ENCODE data around the gene MMP17.
"Not testable (repeated sequence)": the region's sequence is repeated elsewhere in the genome, so short reads cannot be mapped to it uniquely, and the experiment has no call there.

MMP17 gene

GRCh38 chr12:131867471-131867870 is 39.3 kb downstream of the MMP17 start:
- no peak for DNase-seq

- DNase-seq = no peak
Observed at GRCh38 chr12:131867891-131868675, 39.9 kb downstream of the MMP17 start.

- peak; percentile 76 for DNase-seq
Observed at GRCh38 chr12:131869871-131870418, 41.8 kb downstream of the MMP17 start.

DNA sequence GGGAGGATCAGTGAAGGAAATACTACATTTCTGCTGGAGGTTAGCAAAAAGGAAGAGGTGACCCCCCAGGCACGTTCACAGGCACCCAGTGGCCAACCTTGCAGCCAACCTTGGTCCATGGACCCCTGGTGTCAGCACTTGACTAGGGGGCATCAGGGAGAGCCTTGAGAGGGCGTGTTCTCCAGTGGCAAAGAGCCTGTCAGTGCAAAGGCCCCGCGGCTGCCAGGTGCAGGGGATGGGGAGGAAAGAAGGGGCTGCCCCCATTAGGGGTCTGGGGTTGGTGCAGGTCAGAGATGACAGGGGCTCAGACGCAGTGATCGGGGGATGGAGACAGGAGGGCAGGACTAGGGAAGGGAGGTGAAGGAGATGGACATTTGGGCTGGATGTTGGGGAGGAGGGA is 43.5 kb downstream of the MMP17 start:
- no peak for DNase-seq

- peak; percentile 72 for DNase-seq
Observed at GRCh38 chr12:131872154-131873051, 44.2 kb downstream of the MMP17 start.

DNA sequence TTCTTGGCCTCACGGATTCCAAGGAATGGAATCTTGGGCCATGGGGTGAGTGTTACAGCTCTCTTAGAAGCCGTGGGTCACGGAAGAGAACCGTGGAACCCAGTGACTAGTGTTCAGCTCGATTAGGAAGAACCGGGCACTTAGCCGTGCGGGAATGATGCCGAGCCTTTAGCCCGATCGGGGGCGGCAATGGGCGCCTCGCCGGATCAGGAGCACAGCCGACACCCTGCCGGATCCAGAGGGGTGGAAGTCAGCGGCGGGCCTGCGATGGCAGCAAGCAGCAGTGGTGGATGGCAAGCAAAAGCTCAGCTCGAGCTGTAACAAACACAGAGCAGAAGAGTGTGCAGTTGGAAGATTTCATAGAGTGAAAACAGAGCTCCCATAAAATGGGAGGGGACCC is 45.1 kb downstream of the MMP17 start:
- DNase-seq = no peak

GRCh38 chr12:131874972-131875371 is 46.8 kb downstream of the MMP17 start:
- DNase-seq = not testable (repeated sequence)

DNA sequence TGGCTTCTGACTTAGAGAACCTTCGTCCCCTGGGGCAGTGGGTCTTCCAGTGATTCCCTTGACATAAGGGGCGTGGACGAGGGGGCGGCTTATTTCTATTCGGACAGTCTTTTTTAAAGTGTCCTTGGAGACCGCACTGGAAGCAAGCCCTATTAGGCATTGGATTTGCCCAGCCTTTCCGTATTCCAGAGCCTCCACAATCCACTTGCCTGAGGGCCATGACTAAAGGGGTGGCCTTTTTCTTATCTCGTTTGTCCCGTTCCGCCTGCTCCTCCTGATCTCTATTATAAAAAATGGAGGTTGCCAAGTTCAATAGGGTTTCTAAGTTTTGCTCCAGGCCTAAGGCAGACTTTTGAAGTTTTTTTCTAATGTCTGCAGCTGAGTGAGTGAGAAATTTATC is 49.0 kb downstream of the MMP17 start:
- DNase-seq = not testable (repeated sequence)

DNA sequence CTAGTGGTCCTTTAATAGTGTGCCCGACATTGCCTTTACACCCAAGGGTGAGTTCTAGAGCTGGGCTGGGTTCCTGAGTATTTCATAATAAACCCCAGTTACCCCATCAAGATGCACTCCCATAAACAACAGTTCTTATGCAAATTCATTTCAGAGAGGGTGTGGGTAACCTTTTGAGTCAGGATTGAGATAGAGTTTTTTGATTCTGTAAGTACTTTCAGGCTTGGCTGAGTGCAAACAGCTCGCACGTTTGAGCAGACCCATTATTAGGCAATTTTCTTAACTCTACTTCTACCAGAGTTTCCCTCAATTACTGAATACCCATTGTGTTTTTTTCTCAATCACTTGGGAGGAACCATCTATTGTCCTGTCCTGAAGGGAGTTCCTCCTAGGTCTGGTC is 50.2 kb downstream of the MMP17 start:
- not testable (repeated sequence) for DNase-seq

- DNase-seq = no peak
Observed at GRCh38 chr12:131882804-131883520, 54.8 kb downstream of the MMP17 start.

DNA sequence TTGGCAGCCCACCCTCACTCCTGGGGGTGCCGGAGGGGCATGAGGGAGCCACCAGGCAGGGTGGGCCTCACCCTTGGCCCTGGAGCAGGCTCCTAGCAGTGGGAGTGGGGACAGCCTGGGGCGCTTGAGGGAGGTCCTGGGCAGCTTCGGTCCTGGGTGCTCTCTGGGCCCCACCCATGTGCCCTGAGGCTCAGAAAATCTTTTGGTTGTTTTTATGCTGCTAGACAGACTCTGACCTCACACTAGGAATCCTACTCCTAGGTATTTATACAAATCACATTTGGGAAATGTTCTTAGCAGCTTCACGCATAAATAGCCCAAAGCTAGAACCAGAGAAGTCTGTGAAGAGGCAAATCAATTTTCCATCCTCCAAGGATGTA is 55.3 kb downstream of the MMP17 start:
- no peak for DNase-seq

DNA sequence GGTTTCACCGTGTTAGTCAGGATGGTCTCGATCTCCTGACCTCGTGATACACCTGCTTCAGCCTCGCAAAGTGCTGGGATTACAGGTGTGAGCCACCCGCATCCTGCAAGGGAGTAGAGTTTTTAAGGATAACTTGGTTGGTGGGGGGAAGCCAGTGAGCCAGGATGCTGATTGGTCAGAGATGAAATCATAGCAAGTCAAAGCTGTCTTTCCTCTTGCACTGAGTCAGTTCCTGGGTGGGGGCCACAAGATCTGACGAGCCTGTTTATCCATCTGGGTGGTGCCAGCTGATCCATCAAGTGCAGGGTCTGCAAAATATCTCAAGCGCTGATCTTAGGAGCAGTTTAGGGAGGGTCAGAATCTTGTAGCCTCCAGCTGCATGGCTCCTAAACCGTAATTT is 56.9 kb downstream of the MMP17 start:
- DNase-seq = not testable (repeated sequence)

DNA sequence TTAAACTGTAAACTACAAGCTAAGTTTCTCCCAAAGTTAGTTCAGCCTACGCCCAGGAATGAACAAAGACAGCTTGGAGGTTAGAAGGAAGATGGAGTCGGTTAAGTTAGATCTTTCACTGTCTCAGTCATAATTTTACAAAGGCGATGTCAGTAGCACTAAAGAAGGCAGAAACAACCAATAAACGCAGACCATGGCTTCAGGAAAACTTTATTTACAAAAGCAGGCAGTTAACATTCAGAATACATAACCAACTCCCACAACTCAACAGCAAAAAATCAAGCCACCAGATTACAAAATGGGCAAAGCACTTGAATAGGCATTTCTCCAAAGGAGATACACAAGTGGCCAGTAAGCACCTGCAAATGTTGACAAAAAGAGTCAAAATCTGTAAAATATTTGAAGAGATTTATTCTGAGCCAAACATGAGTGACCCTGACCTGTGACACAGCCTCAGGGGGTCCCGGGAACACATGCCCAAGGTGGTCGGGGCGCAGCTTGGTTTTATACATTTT is 57.4 kb downstream of the MMP17 start:
- no peak for DNase-seq

GRCh38 chr12:131891722-131892121 is 63.5 kb downstream of the MMP17 start:
- DNase-seq = not testable (repeated sequence)

GRCh38 chr12:131892711-131893604 is 64.8 kb downstream of the MMP17 start:
- no peak for DNase-seq

- no peak for DNase-seq
Observed at GRCh38 chr12:131893605-131894312, 65.6 kb downstream of the MMP17 start.

GRCh38 chr12:131894313-131894860 is 66.2 kb downstream of the MMP17 start, which contains the start of gene ULK1:
Gene ULK1 (plus strand): TSS chr12:131894622. CDS start chr12:131895002, 380 bp downstream.
- peak; percentile 87 for DNase-seq

- no peak for DNase-seq
Observed at GRCh38 chr12:131894981-131895639, 66.9 kb downstream of the MMP17 start.

DNA sequence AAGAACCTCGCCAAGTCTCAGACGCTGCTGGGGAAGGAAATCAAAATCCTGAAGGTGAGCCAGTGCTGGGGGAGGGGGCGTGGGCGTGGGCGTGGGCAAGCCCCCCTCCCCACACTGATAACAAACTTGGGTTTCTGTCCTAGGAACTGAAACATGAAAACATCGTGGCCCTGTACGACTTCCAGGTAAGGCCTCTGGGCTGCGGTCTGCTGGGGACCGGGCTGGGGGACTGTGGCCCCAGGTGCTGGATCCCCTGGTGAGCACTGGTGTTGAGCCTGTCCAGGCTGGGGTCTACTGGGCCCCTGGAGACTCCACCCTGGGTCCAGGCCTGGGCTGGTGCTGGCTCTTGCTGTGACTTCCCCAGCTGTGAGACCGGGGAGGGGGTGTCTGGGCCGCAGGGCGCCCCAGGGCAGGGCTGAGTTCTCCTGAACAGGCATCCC is 67.5 kb downstream of the MMP17 start:
- no peak for DNase-seq

Measured in fibroblast of skin of right quadriceps (primary cell).